Body of pancreas (tissue), 4 donors: ENCODE results near the gene AMIGO3.

Experiments
- CTCF ChIP-seq, 7 experiments: fragments of 450-650 bp in 4 of 7; fragments of 200-600 bp in 3 of 7; sonication (generic) in 3 of 7; IDR thresholded peaks; one replicate each; pipeline ENCODE4 v1.5.1; 2016 to 2019; ENCODE audit warnings: antibody characterized with exemption in 7 of 7
- POLR2A ChIP-seq, 3 donors: fragments of 450-650 bp; IDR thresholded peaks; one replicate each; pipeline ENCODE4 v1.6.1; 2016; ENCODE audit warnings: antibody characterized with exemption in 3 of 3, mild to moderate bottlenecking in 2 of 3

- TF ChIP-seq CTCF (IDR thresholded peaks at IDR 0.05) (no peak), POLR2A (IDR thresholded peaks at IDR 0.05) (no peak)
These were observed 9.6 kb downstream of the AMIGO3 start for GRCh38 chr3:49709852-49710251.
